ENCODE data around the gene ANTKMT. TPM values are rescaled to one million over a fixed set of nuclear protein-coding genes. Genes with fewer than 3 reads are reported as not detected.
A peak's percentile ranks its signal among the peaks of the same experiment; 100 is the strongest.

ANTKMT gene
- total RNA-seq, 4 donors from 2014 or later: 6.2 to 21.1 (median 19.1) TPM

- no peak for TF ChIP-seq POLR2A (IDR thresholded peaks at IDR 0.05)
- TF ChIP-seq CTCF (IDR thresholded peaks at IDR 0.05): no peak
- Histone ChIP-seq H3K4me1 (peaks cover 5 to 22% of the 10 kb centered on the region in 2 donors), H3K9me3 (no peaks in the 10 kb centered on the region), H3K36me3 (no peaks in the 10 kb centered on the region), H3K27me3 (peaks cover 2 to 6% of the 10 kb centered on the region in 2 donors), H3K4me3 (peak overlapping the region in 1 of 2 donors; percentile 52), H3K27ac (no peak overlapping the region)
- intact Hi-C loops (cut with DNase I; ENCODE audit: low total_unique reads): no loop called here
- no peak for DNase-seq
Measured at GRCh38 chr16:716200-716568, 4.8 kb upstream of the ANTKMT start.

- Histone ChIP-seq H3K4me3 (no peak overlapping the region), H3K4me1 (peaks cover 5 to 27% of the 10 kb centered on the region in 2 donors), H3K36me3 (no peaks in the 10 kb centered on the region), H3K9me3 (no peaks in the 10 kb centered on the region), H3K27ac (no peak overlapping the region), H3K27me3 (no peaks in the 10 kb centered on the region)
- no peak for TF ChIP-seq CTCF (IDR thresholded peaks at IDR 0.05)
- TF ChIP-seq POLR2A (IDR thresholded peaks at IDR 0.05): no peak
- DNase-seq: no peak
- intact Hi-C loops (cut with DNase I; ENCODE audit: low total_unique reads): no loop called here
Measured at GRCh38 chr16:716768-717325, 4.1 kb upstream of the ANTKMT start.

- H3K36me3 ChIP-seq: no peaks in the 10 kb centered on the region
- no peaks in the 10 kb centered on the region for H3K9me3 ChIP-seq
- no peaks in the 10 kb centered on the region for H3K27me3 ChIP-seq
- DNase-seq: no peak
- intact Hi-C loops (cut with DNase I; ENCODE audit: low total_unique reads): no loop called here
- peaks cover 5 to 29% of the 10 kb centered on the region in 2 donors for H3K4me1 ChIP-seq
- H3K4me3 ChIP-seq: no peak overlapping the region
- no peak overlapping the region for H3K27ac ChIP-seq
- no peak for TF ChIP-seq POLR2A (IDR thresholded peaks at IDR 0.05)
Measured at GRCh38 chr16:717450-718245, 3.3 kb upstream of the ANTKMT start.

GRCh38 chr16:718389-718788, 2.6 kb upstream of the ANTKMT start:
- no peaks in the 10 kb centered on the region for H3K36me3 ChIP-seq
- H3K9me3 ChIP-seq: no peaks in the 10 kb centered on the region
- DNase-seq: no peak
- intact Hi-C loops (cut with DNase I; ENCODE audit: low total_unique reads): no loop called here
- no peak overlapping the region for H3K4me3 ChIP-seq
- TF ChIP-seq POLR2A (IDR thresholded peaks at IDR 0.05) (no peak), CTCF (IDR thresholded peaks at IDR 0.05) (no peak)
- no peaks in the 10 kb centered on the region for H3K27me3 ChIP-seq
- no peak overlapping the region for H3K27ac ChIP-seq
- peaks cover 5 to 29% of the 10 kb centered on the region in 2 donors for H3K4me1 ChIP-seq

- Histone ChIP-seq H3K9me3 (no peaks in the 10 kb centered on the region), H3K36me3 (no peaks in the 10 kb centered on the region), H3K4me3 (no peak overlapping the region), H3K4me1 (peaks cover 5 to 29% of the 10 kb centered on the region in 2 donors), H3K27ac (no peak overlapping the region), H3K27me3 (no peaks in the 10 kb centered on the region)
- TF ChIP-seq POLR2A (IDR thresholded peaks at IDR 0.05) (no peak), CTCF (IDR thresholded peaks at IDR 0.05) (no peak)
- intact Hi-C loops (cut with DNase I; ENCODE audit: low total_unique reads): no loop called here
- no peak for DNase-seq
Measured at GRCh38 chr16:718922-719321, 2.0 kb upstream of the ANTKMT start.
